EL (cell line): ENCODE data around the gene GPR87.

Experiments
- DNase-seq: peaks from one replicate; pipeline ENCODE4 v3.0.0-alpha.2; 2016

The GPR87 gene

DNA sequence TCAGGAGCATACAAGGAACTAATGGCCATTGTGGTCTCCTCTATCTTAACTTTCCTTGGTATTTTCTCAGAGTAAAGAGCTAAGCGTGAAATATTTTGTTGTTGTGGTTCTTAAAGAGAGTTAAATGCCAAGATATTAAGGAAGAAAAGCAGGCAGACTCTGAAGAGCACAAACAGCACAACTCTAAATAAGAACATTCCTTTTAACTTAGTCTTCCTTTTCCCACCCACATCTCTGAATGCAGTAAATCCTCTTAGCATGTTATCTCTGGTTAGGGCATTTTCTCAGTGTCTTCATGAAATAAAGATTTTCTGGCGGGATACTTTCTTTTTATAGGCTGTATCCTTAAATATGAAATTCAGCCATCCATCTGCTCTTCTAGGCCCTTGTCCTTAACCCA, 1.5 kb downstream of the GPR87 start:
- peak; percentile 69 for DNase-seq

DNA sequence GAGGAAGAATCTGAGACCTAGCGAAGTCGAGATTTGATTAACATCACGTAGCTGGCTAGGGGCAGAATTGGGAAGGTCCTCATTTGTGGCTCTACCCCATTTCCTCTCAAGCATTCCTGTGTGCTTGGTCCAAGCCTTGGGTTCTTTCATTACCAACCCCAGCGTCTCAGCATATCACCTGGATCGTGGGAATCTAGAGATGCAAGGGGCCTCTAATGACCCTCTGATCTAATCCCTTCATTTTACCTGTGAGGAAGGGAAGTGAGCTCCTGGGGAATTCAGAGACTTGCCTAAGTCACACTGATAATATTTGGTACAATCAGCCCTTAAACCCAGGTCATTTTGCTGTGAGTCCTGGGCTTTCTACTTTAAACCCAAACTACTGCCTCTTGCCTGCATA, 2.0 kb downstream of the GPR87 start:
- DNase-seq: no peak

DNA sequence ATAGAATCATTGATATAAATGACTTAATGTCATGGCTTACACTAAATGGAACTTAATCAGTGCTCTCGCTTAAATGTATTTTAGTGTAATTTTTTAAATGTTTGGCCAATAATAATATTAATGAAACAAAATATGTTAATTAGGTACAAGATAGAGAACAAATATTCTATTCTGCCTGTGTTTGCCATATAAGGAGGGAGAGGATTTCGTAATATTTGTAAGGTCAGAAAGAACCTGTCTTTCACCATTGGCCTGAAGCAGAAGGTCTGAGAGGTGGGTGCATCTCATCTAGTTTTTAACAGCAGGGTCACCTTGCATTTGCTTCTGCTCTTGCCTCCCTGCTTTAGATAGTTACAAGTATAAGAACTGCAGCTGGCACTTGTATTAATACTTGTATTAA, 2.5 kb downstream of the GPR87 start:
- DNase-seq: no peak

DNA sequence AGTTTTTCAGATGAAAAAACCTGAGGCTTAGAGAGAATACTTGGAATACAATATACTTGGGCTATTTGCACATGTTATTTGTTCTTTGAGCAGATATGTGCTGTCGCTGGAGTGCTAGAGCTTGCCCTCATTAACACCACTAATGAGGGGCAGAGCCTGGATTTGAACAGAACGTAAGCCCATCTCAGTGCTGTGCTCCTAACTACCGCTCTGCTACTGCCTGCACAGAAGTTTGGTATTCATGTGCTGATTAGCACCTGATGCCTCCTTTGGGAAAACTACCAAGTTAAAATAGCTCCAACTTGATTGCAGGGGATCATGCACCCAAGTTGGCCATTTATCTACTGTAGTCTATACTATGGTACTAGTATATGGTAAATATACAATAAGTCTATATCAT, 3.6 kb downstream of the GPR87 start:
- no peak for DNase-seq

DNA sequence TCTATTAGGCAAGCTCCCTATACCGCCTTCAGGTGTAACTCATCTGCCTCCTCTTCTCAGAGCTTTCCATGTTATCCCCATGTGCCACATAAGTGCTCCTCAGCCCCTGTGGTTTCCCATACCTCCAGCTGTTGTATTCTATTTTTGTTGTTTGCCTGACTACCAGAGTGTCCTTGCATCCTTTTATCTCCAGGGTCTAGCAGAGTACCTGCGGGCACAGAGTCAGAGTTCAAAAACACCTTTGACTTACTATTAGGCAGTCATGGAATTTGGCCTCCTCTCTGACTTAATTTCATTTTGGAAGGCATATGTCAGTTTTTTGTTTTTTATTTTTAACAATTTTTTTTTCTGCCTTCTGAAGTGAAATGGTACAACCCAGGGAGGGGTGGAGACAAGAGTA, 7.1 kb downstream of the GPR87 start:
- no peak for DNase-seq

DNA sequence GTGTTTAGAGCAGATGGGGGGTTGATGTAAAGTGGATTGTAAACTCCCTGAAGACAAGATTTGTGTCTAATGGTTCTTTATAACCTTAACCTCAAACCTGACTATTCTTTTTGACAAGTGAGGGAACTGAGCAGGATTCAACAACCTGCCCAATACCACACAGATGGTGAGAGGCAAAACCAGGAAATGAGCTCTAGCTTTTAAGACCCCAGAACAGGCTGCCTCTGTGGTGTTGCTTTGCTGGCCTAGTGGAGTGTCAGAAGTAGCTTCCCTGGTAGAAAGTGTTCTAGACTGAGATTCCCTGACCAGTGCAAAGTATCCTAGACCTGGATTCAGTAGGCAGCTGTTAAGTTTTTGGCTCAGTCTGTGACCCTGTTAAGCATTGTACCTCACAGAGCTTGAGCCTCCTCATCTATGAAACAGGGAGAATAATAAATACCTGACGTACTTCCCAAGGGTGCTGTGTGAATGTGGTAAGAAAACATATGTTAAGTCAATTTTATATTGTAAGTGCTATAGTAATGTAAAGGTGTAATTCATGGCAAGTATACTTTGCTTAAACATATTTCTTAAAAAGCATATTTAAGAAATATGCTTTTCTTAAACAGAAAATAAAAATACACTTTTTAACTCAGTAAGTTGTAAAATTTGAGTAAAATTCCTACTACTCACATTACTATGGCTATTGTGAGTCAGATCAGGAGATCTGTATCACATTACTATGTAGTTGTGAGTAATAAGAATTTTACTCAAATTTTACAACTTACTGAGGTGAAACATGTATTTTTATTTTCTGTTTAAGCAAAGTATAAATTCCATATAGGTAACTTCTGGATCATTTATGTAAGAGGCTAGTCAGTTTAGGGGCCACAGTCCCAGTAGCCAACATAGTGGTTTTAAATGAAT, 8.8 kb downstream of the GPR87 start:
- DNase-seq: no peak

DNA sequence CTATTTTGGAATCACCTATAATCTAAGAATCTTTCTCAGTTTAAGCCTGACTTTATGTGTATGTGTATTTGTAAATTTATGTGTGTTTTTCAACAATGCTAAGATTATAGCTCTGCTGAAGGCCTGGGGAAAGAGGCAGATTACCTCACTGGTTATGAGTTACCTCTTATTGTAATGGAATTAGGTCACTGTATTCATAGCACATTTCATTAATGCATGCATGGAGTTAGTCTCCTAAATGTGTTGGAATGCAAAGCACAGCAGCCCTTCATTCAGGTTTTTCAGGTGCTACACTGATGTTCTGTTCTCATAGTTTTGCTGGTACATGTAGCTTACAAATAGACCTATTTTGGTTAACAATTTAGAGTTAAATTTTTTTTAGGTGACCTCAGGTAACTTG, 9.5 kb downstream of the GPR87 start:
- DNase-seq: no peak

DNA sequence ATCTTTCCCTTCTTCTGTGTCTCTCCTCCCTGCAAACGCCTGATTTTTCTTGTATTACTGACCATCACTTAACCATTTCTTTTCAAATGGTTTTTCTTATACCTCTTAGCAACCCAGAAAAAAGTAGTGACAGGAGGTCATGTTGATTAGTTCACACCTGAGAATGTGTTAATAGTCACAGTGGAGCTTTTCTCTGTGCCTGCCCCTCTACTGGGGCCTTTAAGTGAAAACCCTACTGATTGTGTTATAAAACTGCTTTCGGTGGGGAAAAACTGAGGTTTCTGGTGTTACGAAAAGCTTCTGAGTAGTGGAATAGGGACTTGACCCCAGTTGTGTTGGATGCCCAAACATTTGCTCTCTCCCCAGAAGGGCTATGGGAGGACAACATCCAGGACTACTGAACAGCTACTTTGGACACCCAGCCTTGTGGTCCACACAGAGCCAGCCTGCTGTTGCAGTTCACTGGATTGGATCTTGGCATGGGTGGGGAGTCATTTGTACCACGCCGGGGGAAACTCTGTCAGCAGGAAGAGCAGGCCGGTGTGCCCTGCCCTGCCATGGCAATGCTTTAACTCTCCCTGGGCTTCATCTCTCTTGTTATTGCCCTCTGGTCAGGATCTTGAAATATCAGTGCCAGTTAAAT, 10.3 kb downstream of the GPR87 start:
- DNase-seq: no peak

DNA sequence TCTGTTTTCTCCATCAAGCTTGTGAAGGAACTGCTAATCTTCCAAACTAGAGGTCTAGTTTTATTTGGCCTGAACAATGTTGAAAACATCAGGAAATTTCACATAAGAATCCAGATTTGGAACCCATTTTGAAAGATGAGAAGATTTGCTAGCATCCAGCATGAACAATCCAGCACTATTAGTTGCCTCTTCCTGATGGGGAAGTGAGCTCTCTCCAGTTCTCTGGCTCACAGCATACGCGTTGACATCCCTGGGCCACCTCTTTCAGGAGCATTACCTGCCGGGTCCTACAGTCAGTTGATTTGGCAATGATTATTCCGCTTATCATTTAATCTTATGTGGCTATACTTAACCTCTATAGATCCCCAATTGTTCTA, 10.9 kb downstream of the GPR87 start:
- DNase-seq: no peak

DNA sequence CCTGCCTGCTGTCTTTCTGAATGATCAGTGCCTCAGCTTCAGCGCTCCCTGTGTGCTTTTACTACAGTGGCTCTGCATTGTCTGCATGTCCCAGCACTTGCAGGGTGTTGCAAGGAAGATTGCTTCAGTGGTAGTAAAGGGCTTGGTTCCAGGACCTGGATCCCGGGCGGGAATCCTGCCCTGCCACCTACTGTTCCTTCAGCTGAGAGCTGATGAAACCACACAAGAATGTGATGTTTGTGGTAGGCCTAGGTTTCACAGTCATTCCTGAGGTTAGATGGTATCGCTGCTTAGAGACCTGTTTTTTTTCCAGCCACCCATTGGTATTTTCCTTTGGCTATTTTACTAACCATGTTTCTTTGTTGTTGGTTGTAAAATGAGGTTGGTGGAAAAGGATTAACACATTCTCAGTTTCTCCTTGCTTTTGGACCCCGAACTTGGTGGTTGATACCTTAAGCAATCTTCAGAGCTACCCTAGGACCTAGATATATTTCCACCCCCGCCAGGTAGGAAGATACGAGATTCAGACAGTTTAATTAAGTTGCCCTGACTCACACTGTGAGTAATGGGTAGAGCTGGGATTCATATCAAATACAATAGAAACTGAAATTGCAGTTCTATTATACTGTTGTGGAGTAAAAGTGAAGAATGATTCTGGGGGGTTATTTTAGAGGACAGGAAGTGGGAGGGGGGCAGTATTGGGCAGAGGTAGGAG, 11.4 kb downstream of the GPR87 start:
- peak; percentile 98 for DNase-seq

DNA sequence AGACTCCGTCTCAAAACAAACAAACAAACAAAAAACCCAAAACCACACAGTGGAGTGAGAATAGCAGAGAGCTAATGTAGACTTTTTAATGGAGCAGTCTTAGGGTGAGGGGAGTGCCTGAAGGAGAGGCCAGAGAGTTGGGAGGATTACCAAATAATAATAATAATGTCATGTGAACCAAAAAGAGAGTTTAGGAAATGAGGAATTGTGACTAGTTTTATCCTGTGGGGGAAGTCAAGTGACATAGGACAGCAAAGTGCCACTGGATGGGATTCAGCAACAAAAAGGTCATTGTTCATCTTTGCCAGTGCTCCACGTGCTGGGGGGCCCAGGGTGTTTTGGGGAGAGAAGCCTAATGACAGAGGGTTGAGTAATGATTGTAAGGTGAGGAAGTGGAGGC, 12.9 kb downstream of the GPR87 start:
- DNase-seq: no peak

DNA sequence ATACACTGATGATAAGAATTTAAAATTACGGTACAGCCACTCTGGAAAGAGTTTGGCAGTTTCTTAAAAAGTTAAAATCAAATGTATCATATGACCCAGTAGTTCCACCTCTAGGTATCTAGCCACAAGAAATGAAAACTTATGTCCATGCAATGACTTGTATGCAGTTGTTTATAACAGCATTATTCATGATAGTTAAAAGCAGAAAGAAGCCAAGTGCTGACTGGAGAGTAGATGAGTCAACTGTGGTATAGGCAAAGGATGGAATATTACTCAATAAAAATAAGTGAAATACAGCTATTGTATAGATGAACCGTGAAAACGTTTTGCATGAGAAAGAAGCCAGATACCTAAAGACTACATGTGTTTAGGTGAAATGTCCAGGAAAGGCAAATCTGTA, 14.8 kb downstream of the GPR87 start:
- peak; percentile 70 for DNase-seq

DNA sequence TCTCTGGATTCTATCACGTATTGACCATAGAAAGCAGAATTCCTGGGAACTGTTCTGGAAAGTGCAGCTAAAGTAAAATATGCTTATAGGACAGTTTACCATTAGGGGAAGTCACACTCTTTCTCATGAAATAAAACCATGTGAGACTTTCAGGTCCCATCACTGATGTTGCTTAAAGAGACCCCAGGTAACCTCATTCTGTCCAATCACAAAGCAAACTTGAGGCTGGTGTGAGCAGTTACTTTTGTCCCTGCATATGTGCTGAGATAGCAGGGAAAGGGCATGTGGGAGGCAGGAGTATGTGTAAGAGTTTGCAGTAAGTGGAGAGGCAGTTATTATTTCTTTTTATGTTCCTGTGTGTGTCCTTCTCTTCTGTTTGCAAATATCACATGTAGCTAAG, 16.1 kb downstream of the GPR87 start:
- no peak for DNase-seq

DNA sequence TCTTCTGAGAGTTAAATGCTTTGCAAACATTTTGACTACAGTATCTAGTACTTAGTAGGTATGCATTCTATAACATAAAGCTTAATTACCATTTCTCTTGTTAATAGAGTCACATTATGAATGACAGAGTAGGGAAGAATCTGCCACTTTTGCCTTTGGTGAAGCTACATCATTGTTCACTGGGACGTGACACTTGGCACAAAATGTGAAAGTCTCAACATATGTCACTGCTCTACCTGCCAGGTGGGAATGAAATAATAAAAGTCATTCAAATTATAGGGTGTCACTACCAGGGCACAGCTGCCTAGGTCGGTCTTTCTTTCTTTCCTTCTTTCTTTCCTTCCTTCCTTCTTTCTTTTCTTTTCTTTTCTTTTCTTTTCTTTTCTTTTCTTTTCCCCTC, 17.6 kb downstream of the GPR87 start:
- DNase-seq: no peak

DNA sequence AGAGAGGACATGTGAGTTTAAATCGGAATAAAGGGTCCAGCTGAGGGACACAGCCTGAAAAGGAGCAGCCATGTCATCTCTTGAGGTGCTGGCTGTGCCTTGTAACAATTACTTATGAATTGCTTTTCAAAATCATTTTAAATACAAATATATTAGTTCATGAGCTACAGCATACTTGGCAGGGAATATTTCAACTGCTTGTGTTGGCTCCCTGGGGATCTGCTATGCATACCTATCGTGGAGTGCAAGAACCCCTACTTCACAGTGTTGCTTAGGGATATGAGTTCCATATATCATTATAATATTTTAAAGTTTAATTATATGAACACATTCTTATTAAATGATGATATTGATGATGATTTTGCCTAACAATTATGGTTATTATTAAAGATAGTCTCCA, 19.2 kb downstream of the GPR87 start:
- no peak for DNase-seq

DNA sequence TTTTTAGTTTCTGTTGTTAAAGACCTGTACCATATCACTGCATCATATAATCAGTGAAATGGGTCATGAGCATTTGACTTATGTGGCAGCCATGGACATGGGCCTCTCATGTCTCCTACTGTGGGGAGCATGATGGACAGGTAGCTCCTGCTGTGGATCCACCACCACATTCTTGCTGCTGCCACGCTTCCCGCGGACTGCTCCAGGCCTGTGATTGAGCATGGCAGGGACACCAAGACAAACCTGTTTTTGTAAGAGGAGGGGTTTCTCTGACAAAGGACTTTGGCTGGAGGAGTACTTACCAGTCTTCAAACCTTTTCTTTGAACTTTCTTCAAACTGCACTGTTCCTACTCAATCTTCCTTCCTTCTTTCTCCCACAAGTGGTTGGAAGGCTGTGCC, 20.4 kb downstream of the GPR87 start:
- no peak for DNase-seq

DNA sequence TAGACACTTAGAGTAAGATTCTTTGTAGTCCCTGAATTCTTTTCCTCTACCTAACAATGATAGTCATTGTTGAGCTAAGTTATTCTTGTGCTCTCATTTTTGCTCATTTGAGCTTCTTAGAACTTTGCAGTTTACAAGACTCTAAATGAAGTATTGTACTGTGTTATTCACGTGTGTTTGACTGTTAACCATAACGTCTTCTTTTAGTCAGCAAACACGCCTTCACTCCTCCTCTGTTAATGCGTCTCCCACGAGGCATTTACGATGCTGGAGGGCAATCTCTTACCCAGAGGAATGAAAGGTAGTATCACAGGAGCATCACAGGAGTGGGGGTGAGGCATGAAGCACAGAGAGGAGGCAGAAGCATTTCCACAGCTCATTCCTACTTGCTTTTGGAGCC, 23.5 kb downstream of the GPR87 start:
- DNase-seq: no peak

DNA sequence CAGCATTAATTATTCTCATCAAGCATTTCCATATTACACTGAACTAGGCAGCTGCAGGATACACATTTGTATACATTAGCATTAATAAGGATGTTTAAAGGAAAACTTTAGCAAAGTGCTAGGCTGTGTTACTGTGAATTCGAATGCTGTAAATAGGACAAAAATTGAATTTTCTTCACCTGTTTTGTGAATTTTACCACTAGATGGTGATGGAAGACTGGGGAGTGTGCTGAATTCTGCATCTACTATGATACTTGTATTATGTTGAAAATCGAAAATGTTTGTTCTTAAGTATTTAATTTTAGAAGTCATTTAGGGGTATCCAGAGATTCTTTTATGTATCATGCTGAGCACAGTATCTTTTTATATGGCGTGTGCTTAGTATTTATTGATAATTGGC, 25.9 kb downstream of the GPR87 start:
- DNase-seq: peak; percentile 46

DNA sequence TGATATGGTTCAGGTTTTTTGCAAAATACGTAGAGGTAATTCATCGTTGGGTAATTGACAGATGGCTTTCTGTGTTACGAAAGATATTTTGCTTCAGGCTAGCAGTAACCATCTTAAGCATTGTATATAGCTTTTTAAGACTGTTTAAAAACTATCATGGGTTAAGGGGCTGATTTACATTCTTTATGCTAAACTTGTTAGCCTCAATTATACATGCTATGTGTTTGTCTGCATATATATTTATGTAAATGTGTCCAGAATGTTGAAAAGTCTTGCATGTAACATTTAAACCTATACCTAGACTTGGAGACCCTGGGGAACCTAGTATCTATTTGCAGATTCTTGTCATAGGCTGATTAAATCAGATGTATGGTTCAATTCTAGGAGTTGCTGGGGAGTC, 27.2 kb downstream of the GPR87 start:
- no peak for DNase-seq

DNA sequence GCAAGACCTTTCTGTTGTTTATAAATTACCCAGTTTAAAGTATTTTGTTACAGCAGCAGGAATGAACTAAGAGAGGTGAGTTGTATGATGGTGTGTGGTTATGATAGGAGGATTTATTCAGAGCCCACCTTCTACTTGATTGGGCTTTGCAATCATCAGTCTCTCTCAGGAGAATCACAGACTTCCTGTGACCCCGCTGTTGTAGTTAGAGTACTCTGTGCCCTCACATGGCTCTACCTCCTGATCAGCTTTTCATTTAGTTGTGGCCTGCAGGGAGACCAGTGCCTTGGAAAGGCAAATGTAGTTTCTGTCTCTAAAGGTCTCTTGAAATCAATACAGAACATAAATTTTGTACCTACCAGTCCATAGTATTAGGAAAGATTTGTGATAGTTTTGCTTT, 30.7 kb downstream of the GPR87 start:
- DNase-seq: no peak

DNA sequence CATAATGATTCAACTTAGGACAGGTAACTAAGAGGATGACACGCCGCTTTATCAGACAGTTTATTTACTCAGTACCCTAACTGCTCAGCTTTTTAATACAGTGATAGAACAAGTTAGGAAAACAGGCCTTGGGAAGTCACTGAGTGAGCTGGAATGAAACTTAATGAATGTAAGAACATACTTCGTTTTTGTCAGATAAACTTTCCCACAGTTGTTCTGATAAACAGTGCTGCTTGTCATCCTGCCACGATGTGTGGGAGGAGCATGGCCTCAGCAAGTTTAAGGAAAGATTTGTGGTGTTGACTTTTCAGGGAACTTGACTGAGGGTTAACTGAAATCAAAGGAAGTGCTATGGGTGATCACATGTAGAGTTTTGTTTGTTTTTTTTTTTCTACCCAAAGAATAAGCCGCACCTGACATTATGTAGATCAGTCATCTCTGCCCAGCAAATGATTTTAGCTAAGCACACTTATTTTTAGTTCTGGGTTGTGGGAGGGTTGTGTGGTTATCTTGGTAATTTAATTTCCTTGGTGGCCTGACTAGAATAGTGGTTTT, 32.6 kb downstream of the GPR87 start:
- no peak for DNase-seq

DNA sequence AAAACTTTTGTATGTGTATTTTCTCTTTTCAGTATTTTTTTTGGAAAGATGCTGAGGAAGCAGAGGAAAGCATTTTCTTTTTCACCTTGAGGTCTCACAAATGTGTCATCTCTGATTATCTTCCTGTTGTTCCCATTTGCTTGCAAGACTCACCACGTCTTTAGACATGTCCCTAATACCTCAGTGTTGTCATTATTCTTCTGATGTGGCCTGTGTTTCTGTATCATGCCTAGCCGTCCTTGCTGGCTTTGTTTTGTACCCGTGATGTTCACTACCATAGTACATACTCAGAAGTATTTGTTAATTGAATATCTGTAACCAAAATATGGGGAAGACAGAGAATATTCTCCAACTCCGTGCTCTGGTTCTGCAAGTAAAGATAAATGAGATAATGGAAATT, 33.2 kb downstream of the GPR87 start:
- DNase-seq: no peak

DNA sequence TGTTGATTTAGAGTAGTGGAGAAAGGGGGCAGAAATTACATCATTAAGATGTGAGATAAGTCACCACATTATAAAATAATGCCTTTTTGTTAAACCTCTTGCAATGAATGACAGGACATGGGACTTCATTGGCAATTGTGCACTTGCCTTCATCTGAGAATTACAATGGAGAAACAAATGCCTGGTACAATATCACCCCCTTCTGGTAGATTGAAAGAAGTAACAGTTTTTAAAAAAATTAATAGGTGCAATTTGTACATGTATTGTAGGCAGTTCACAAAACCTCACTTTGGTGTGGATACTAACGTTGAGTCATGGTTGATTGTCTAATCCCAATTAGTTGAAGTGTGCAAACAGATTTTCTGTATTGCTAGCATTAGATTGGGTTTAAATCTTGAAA, 33.7 kb downstream of the GPR87 start:
- DNase-seq: peak; percentile 57
